ENCODE measurements around the gene ARHGDIA. TPM values are rescaled to one million over a fixed set of nuclear protein-coding genes. Genes with fewer than 3 reads are reported as not detected.

ARHGDIA gene
- total RNA-seq, 2 experiments from 2014 or later: 355 to 389 TPM

DNA sequence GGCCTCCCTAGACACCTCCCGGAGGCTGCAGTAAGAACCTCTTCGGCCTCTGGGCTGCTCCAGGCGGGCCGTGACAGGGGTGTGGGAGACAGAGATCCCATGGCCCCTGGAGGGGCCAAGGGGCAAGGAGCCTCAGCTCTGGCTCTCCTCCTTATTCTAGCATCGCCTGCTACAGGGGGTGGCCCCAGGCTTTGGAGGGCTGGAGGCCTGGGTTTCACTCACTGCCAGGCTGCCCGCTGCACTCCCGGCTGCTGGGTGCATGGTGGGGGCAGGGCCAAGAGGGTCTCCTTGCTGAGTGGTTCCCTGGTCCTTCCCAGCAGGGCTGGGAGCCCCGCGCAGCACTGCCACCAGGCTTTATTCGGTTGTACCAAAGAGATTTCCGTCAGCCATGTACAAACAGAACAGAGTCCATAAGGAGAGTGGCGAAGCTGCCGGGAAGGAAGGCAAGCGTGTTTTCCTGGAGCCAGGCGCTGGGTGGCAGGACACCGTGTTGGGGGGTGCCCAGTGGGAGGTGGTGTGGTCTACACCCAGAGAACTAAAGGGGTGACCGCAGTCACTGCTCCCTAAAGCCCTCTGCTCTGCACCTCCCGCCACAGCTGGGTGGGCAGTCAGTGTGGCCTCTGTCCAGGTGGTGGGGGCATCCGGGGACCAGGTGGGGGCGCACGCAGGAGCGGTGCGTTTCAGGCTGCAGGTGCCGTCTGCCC lies 32.9 kb upstream of the ARHGDIA start:
- CTCF ChIA-PET: no interaction called here
- Mint-ChIP-seq H3K4me3 (no peak overlapping the region), H3K27me3 (ENCODE audit: low read depth) (peaks cover 9% of the 10 kb centered on the region), H3K27ac (no peak overlapping the region), H3K9me3 (no peaks in the 10 kb centered on the region), H3K36me3 (ENCODE audit: low read depth) (peaks cover 11% of the 10 kb centered on the region), H3K4me1 (ENCODE audit: low read depth) (peaks cover 8% of the 10 kb centered on the region)
- intact Hi-C loops (cut with micrococcal nuclease): no loop called here
- DNase-seq: no peak

DNA sequence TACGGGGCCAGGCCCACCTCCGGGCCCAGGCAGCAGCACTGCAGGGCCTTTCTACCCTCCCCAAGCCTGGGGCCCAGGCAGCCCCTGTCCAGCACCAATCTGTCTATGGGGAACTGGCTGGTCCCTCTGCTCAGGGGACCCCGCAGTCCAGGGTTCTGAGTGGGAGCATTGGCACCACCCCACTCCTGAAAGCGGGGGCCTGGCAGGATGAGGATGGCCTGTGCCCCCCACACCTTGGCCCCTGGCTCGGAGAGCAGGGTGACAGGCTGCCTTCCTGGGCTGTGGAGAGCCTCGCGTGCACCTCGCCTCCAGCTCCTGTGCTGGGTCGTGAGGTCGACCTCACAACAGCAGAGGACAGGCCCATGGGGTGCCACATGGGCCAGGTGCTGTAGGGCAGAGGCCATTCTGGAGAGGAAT lies 32.3 kb upstream of the ARHGDIA start:
- no peak overlapping the region for H3K4me3 Mint-ChIP-seq
- intact Hi-C loops (cut with micrococcal nuclease): no loop called here
- peaks cover 9% of the 10 kb centered on the region for H3K27me3 Mint-ChIP-seq (ENCODE audit: low read depth)
- CTCF ChIA-PET: no interaction called here
- H3K9me3 Mint-ChIP-seq: no peaks in the 10 kb centered on the region
- DNase-seq: no peak
- H3K36me3 Mint-ChIP-seq (ENCODE audit: low read depth): peaks cover 16% of the 10 kb centered on the region
- peaks cover 8% of the 10 kb centered on the region for H3K4me1 Mint-ChIP-seq (ENCODE audit: low read depth)
- H3K27ac Mint-ChIP-seq: no peak overlapping the region

DNA sequence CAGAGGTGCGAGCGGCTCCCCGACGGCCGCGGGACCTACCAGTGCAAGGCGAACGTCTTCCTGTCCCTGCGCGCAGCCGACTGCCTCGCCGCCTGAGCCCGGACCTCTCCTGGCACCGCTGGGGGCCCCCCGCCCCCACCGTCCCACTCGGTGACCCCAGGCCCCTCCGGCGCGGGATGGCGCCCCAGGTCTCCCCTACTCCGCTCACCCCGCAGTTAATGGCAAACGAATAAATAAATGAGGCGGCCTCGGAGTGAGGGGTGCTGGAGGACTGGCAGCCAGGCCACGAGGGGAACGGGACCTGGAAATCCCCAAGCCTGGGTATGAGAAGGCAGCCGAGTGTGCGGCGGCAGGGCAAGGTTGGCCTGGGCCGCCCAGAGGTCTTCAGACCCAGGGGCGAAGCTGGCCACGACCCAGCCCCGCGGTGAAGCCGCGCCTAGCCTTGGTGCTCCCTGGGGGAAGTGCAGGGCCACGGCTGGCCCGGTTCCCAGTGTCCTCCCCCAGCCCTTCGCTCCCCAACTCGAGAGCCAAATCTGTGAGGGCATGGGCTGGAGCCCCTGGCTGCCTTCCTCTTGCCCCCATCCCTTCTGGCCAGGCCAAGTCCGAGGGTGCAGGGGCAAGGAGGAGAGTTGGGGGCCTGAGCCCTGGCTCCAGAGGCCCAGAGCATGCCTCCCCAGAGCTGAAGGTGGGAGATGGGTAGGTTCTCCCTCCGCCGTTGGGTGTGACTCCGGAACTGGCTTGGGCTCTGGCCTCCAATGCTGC lies 31.7 kb upstream of the ARHGDIA start:
- no peak for DNase-seq
- Mint-ChIP-seq H3K27ac (no peak overlapping the region), H3K27me3 (ENCODE audit: low read depth) (peaks cover 9% of the 10 kb centered on the region), H3K36me3 (ENCODE audit: low read depth) (peaks cover 20% of the 10 kb centered on the region), H3K4me1 (ENCODE audit: low read depth) (peaks cover 8% of the 10 kb centered on the region), H3K4me3 (no peak overlapping the region), H3K9me3 (no peaks in the 10 kb centered on the region)
- intact Hi-C loops (cut with micrococcal nuclease): no loop called here
- CTCF ChIA-PET: no interaction called here

DNA sequence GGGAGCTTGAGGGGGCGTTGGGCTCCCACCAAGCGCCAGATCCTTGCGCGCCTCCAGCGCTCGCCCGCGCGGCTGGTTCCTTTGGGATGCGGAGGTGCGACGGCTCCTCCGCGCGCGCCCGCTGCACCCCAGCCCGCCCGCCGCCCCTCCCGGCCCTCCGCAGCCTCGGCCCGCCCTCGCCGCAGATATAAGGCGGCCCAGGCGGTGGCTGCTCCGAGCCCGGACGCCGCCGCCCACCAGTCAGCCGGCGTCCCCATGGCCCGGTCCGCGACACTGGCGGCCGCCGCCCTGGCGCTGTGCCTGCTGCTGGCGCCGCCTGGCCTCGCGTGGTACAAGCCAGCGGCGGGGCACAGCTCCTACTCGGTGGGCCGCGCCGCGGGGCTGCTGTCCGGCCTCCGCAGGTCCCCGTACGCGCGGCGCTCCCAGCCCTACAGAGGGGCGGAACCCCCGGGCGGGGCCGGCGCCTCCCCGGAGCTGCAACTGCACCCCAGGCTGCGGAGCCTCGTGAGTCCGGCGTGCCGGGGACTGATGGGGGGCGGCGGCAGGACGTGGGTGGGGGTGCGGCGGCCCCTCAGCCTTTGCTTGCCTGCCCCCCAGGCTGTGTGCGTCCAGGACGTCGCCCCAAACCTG lies 31.0 kb upstream of the ARHGDIA start, which contains the start of gene NPB:
Gene NPB (plus strand): TSS at position 216 of the 630 bp plus-strand sequence. CDS start 40 bp downstream, at position 256.
- peaks cover 22% of the 10 kb centered on the region for H3K36me3 Mint-ChIP-seq (ENCODE audit: low read depth)
- H3K4me1 Mint-ChIP-seq (ENCODE audit: low read depth): peaks cover 8% of the 10 kb centered on the region
- H3K4me3 Mint-ChIP-seq: no peak within 1 kb of the TSS
- CTCF ChIA-PET: no interaction called here
- peaks cover 9% of the 10 kb centered on the region for H3K27me3 Mint-ChIP-seq (ENCODE audit: low read depth)
- H3K27ac Mint-ChIP-seq: no peak within 1 kb of the TSS
- no peak for DNase-seq
- intact Hi-C loops (cut with micrococcal nuclease): no loop called here
- no peaks in the 10 kb centered on the region for H3K9me3 Mint-ChIP-seq

DNA sequence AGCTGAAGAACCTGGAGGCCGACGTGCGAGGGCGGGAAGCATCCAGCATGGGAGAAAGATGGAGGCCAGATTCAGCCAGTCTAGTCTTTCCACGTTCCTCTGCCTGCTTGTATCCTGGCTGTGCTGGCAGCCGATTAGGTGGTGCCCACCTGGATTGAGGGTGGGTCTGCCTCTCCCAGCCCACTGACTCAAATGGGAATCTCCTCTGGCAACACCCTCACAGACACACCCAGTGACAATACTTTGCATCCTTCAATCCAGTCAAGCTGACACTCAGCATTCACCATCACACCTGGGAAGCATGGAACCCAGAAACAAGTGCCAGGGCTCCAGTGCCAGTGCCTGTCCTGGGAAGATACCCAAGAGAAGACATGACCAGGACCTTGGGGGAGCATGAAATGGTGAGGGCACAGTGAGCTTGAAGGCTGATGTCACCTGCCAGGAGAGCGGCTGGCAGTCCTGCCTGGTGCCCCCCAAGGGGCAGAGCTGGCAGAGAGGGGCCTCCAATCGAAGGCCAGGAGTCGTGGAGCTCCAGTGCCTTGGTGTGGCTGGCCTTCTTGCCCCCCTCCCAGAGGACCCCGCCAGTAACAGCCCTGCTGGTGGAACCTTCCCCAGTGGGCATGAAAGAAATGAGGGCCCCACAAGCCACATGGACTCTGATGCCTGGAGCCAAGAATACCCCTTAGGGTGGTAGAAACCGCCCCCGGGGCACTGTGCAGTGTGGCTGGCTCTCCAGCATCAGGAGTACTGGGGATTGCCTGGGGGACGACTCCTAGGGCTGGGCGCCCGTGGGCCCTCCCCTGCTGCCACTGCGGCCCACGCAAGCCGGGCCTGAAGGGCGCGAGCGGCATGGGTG lies 30.3 kb upstream of the ARHGDIA start:
- Mint-ChIP-seq H3K4me3 (no peak overlapping the region), H3K27me3 (ENCODE audit: low read depth) (peaks cover 9% of the 10 kb centered on the region), H3K9me3 (no peaks in the 10 kb centered on the region), H3K36me3 (ENCODE audit: low read depth) (peaks cover 22% of the 10 kb centered on the region), H3K4me1 (ENCODE audit: low read depth) (peaks cover 8% of the 10 kb centered on the region), H3K27ac (no peak overlapping the region)
- CTCF ChIA-PET: no interaction called here
- intact Hi-C loops (cut with micrococcal nuclease): no loop called here
- no peak for DNase-seq

DNA sequence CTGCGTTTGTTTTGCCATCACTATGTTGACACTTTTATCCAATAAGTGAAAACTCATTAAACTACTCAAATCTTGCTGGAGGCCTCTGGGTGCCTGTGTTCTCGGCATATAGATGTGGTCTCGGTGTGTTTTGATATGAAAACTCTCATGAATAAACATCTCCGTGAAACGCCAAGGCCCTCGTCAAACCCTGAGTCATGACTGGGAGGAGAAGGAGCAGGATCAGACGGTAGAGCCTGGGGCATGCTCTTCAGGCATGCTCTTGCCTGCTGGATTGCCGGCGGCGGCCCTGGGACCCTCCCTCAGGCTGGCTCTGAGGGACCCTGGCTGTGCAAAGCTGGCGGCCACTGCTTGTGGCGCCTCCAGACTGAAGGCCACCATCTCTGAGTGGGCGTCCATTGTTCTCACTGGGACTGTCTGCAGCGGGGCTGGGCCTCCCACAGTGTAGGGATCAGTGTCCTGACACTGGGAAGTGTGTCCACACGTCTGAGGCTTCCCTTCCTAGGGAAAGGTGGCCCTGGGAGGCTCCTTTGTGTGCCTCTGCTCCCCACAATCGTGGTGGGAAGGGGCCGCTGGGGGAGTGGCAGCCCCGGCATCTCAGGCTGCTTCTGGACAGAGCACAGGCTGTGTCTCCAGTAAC lies 29.2 kb upstream of the ARHGDIA start:
- no peak overlapping the region for H3K27ac Mint-ChIP-seq
- no peak for DNase-seq
- H3K36me3 Mint-ChIP-seq (ENCODE audit: low read depth): peaks cover 27% of the 10 kb centered on the region
- H3K4me3 Mint-ChIP-seq: no peak overlapping the region
- CTCF ChIA-PET: no interaction called here
- peaks cover 9% of the 10 kb centered on the region for H3K27me3 Mint-ChIP-seq (ENCODE audit: low read depth)
- no peaks in the 10 kb centered on the region for H3K9me3 Mint-ChIP-seq
- intact Hi-C loops (cut with micrococcal nuclease): no loop called here
- H3K4me1 Mint-ChIP-seq (ENCODE audit: low read depth): peaks cover 8% of the 10 kb centered on the region

DNA sequence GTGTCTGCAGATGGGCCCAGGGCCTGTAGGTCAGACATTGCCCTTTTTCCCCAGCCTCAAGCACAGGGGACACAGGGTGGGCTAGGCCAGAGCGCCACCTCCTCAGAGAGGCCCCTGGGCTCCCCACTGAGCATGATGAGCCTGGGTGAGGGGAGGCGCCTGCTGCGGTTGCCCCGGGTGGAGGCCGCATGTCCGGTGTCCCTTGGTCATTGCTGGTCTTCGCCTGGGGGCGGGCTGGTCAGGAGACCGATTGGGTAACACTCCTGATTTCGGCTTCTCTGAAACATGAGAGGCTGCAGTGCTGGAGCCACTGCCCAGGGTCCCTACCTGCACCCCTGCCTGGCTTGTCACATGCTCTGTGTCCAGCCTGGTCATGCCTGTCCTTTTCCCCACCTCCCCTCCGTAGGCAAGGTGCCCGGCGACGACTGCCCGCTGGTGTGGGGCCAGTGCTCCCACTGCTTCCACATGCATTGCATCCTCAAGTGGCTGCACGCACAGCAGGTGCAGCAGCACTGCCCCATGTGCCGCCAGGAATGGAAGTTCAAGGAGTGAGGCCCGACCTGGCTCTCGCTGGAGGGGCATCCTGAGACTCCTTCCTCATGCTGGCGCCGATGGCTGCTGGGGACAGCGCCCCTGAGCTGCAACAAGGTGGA lies 28.5 kb upstream of the ARHGDIA start:
- no peak for DNase-seq
- peaks cover 8% of the 10 kb centered on the region for H3K4me1 Mint-ChIP-seq (ENCODE audit: low read depth)
- CTCF ChIA-PET: interaction anchor here (1.1 kb wide), 1 partner anchor 10 kb away, joined by 3 read pairs; no protein-coding TSS in a partner anchor
- no peak overlapping the region for H3K4me3 Mint-ChIP-seq
- intact Hi-C loops (cut with micrococcal nuclease): no loop called here
- H3K27me3 Mint-ChIP-seq (ENCODE audit: low read depth): peaks cover 9% of the 10 kb centered on the region
- H3K36me3 Mint-ChIP-seq (ENCODE audit: low read depth): peaks cover 28% of the 10 kb centered on the region
- H3K27ac Mint-ChIP-seq: no peak overlapping the region
- no peaks in the 10 kb centered on the region for H3K9me3 Mint-ChIP-seq

DNA sequence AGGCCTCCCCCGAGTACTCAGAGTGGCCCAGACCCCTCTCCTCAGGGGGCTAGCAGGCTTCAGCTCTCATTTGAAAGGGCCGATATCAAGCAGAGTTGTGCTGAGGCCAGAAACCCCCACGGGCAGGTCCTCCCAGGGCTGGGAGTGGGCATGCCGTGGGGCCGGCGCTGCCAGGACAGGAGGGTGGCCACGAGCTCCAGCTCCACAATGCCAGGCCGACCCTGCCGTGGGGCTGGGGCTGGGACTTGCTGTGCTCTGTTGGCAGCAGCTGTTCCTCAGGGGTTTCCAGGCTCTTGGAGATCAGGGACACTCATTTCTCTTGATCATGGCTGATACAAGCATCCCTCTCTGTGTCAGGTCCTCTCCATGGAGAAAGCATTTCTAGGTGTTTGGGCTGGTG lies 27.7 kb upstream of the ARHGDIA start:
- CTCF ChIA-PET: interaction anchor here (1.1 kb wide), 1 partner anchor 11 kb away, joined by 3 read pairs; no protein-coding TSS in a partner anchor
- Mint-ChIP-seq H3K4me3 (no peak overlapping the region), H3K27me3 (ENCODE audit: low read depth) (peaks cover 9% of the 10 kb centered on the region), H3K27ac (no peak overlapping the region), H3K9me3 (no peaks in the 10 kb centered on the region), H3K4me1 (ENCODE audit: low read depth) (peaks cover 8% of the 10 kb centered on the region), H3K36me3 (ENCODE audit: low read depth) (peaks cover 31% of the 10 kb centered on the region)
- intact Hi-C loops (cut with micrococcal nuclease): no loop called here
- DNase-seq: no peak

DNA sequence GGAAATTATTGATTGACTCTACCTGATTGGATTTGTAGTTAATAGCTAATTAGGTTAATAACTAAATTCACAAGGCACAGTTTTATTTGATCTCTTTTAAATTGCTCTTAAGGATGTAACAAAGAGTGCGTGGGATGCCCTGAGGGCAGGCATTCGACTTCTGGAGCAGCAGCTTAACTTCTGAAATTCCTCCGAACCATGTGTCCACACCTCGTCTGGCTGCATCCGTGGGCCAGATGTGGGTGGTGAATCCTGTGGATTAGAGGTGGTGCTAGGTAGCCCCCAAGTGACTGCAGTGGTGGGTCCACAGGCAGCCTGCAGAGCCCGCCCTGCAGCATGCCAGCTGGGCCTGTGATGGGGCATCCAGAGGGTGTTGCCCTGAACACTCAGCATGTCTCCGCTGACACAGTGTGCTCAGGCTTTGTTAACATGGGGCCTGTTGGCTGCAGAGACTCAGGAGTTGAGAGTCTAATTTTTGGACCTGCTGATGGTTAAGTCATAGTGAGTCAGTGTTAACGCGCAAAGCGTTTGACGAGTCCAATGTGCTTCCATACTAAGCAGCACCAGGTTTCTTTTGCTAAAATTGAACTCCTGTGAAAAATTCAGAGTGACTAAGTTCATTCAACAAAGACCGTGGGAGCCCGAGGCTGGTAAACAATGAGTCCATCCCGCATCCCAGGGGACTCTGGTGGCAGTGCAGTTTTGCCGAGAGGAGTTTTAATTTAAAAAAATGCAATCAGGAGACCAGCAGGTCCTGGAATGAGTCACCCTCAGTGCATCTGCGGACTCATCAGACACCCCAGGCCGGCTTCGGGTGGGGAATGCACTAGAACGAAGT lies 27.1 kb upstream of the ARHGDIA start:
- peaks cover 9% of the 10 kb centered on the region for H3K27me3 Mint-ChIP-seq (ENCODE audit: low read depth)
- H3K27ac Mint-ChIP-seq: no peak overlapping the region
- H3K9me3 Mint-ChIP-seq: no peaks in the 10 kb centered on the region
- CTCF ChIA-PET: interaction anchor here (1.1 kb wide), 1 partner anchor 11 kb away, joined by 3 read pairs; no protein-coding TSS in a partner anchor
- no peak overlapping the region for H3K4me3 Mint-ChIP-seq
- H3K4me1 Mint-ChIP-seq (ENCODE audit: low read depth): peaks cover 10% of the 10 kb centered on the region
- DNase-seq: no peak
- intact Hi-C loops (cut with micrococcal nuclease): no loop called here
- H3K36me3 Mint-ChIP-seq (ENCODE audit: low read depth): peaks cover 32% of the 10 kb centered on the region

DNA sequence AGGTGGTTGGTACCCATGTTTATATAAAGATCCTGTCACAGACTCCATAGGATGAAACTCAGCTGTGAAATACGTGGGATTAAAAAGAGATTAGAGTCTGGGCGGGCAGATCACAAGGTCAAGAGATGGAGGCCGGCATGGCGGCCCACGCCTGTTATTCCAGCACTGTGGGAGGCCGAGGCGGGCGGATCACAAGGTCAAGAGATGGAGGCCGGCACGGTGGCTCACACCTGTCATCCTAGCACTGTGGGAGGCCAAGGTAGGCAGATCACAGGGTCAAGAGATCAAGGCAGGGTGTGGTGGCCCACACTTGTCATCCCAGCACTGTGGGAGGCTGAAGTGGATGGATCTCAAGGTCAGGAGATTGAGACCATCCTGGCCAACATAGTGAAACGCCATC lies 24.3 kb upstream of the ARHGDIA start:
- no peak for DNase-seq
- no peak overlapping the region for H3K4me3 Mint-ChIP-seq
- H3K36me3 Mint-ChIP-seq (ENCODE audit: low read depth): peaks cover 35% of the 10 kb centered on the region
- intact Hi-C loops (cut with micrococcal nuclease): no loop called here
- H3K27ac Mint-ChIP-seq: no peak overlapping the region
- CTCF ChIA-PET: no interaction called here
- H3K9me3 Mint-ChIP-seq: no peaks in the 10 kb centered on the region
- H3K4me1 Mint-ChIP-seq (ENCODE audit: low read depth): peaks cover 6% of the 10 kb centered on the region
- no peaks in the 10 kb centered on the region for H3K27me3 Mint-ChIP-seq (ENCODE audit: low read depth)

DNA sequence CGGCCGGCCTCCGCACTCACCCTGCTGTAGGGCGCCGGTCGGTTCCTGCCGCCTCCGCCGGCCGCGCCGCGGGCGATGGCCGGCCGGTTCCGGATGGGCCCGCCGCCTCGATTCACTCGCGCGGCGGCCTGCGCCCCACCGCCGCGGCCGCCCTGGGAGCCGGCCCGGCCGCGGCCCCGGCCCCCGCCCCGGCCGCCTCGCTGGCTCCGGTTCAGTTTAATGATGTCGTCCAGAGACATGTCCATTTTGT lies 20.1 kb upstream of the ARHGDIA start:
- H3K27ac Mint-ChIP-seq: peak overlapping the region; percentile 97
- no peaks in the 10 kb centered on the region for H3K27me3 Mint-ChIP-seq (ENCODE audit: low read depth)
- CTCF ChIA-PET: interaction anchor here (0.6 to 1.2 kb wide), 2 partner anchors 21 to 37 kb away, joined by 3 to 5 read pairs; no protein-coding TSS in a partner anchor
- H3K36me3 Mint-ChIP-seq (ENCODE audit: low read depth): peaks cover 45% of the 10 kb centered on the region
- H3K4me3 Mint-ChIP-seq: peak overlapping the region; percentile 93
- no peak for DNase-seq
- H3K9me3 Mint-ChIP-seq: no peaks in the 10 kb centered on the region
- peaks cover 32% of the 10 kb centered on the region for H3K4me1 Mint-ChIP-seq (ENCODE audit: low read depth)
- intact Hi-C loops (cut with micrococcal nuclease): loop anchor here (1.0 to 2.0 kb wide), 4 partner anchors 17 to 58 kb away; partner anchors contain the start of genes MAFG, MCRIP1 and P4HB

Measured in activated naive CD4-positive, alpha-beta T cell treated with anti-CD3 and anti-CD28 coated beads for 36 hours (primary cell).